KMS-11 (cell line): ENCODE results near the gene SPOCK2.

Experiments used
- H2AFZ ChIP-seq: fragments of 200-600 bp; sonication (generic); 2 replicates; pipeline ENCODE4 v1.6.1; 2016; ENCODE audit warnings: antibody characterized with exemption, mixed run types, low read depth
- H3K27ac ChIP-seq: fragments of 200-600 bp; sonication (generic); 2 replicates; pipeline ENCODE4 v1.6.1; 2016; ENCODE audit warnings: mild to moderate bottlenecking, mixed run types
- H3K27me3 ChIP-seq: fragments of 200-600 bp; sonication (generic); 2 replicates; pipeline ENCODE4 v1.6.1; 2017; ENCODE audit warnings: mild to moderate bottlenecking, low read depth, mixed run types, moderate library complexity; ENCODE audit not compliant: insufficient read depth
- H3K36me3 ChIP-seq: fragments of 200-600 bp; sonication (generic); 2 replicates; pipeline ENCODE4 v1.6.1; 2017; ENCODE audit warnings: mild to moderate bottlenecking, mixed run types; ENCODE audit not compliant: insufficient read depth
- H3K4me1 ChIP-seq: fragments of 200-600 bp; sonication (generic); 2 replicates; pipeline ENCODE4 v1.6.1; 2016; ENCODE audit warnings: mild to moderate bottlenecking, low read depth, mixed run types; ENCODE audit not compliant: poor library complexity, severe bottlenecking
- H3K4me2 ChIP-seq: fragments of 200-600 bp; sonication (generic); 2 replicates; pipeline ENCODE4 v1.7.0; 2016; ENCODE audit warnings: mild to moderate bottlenecking, mixed run types
- H3K4me3 ChIP-seq: fragments of 200-600 bp; sonication (generic); IDR thresholded peaks from 2 replicates; pipeline ENCODE4 v1.6.1; 2017; ENCODE audit warnings: low read depth, low read length, mixed read lengths; ENCODE audit not compliant: insufficient read depth
- H3K79me2 ChIP-seq: fragments of 200-600 bp; sonication (generic); 2 replicates; pipeline ENCODE4 v1.6.1; 2016; ENCODE audit warnings: low read depth, mixed run types; ENCODE audit not compliant: insufficient read depth
- H3K9ac ChIP-seq: fragments of 200-600 bp; sonication (generic); 2 replicates; pipeline ENCODE4 v1.6.1; 2016; ENCODE audit warnings: mild to moderate bottlenecking, mixed run types
- H4K20me1 ChIP-seq: fragments of 200-600 bp; sonication (generic); 2 replicates; pipeline ENCODE4 v1.6.1; 2016; ENCODE audit warnings: mild to moderate bottlenecking, mixed run types; ENCODE audit not compliant: insufficient read depth
- CTCF ChIP-seq: fragments of 200-600 bp; sonication (generic); conservative IDR thresholded peaks from 2 replicates; pipeline ENCODE4 v1.6.1; 2017; ENCODE audit warnings: low read depth, mild to moderate bottlenecking, antibody characterized with exemption, low read length, moderate library complexity, mixed read lengths

Gene SPOCK2

GRCh38 chr10:72122221-72122620 lies 33.9 kb upstream of the SPOCK2 start:
- H3K79me2 ChIP-seq = no peaks in the 10 kb centered on the region
- H3K27ac ChIP-seq = no peak overlapping the region
- H3K4me1 ChIP-seq = peaks cover 7% of the 10 kb centered on the region
- no peaks in the 10 kb centered on the region for H3K36me3 ChIP-seq
- no peaks in the 10 kb centered on the region for H4K20me1 ChIP-seq
- TF ChIP-seq CTCF = no peak
- no peak overlapping the region for H3K9ac ChIP-seq
- no peak overlapping the region for H2AFZ ChIP-seq
- no peak overlapping the region for H3K4me2 ChIP-seq
- H3K4me3 ChIP-seq = no peak overlapping the region
- H3K27me3 ChIP-seq = no peaks in the 10 kb centered on the region

- Histone ChIP-seq H3K27ac (no peak overlapping the region), H3K27me3 (no peaks in the 10 kb centered on the region), H3K4me3 (no peak overlapping the region), H3K79me2 (no peaks in the 10 kb centered on the region), H3K36me3 (no peaks in the 10 kb centered on the region), H2AFZ (no peak overlapping the region), H3K9ac (no peak overlapping the region), H3K4me2 (no peak overlapping the region), H4K20me1 (no peaks in the 10 kb centered on the region), H3K4me1 (peaks cover 3% of the 10 kb centered on the region)
- TF ChIP-seq CTCF = no peak
Observed at GRCh38 chr10:72121389-72121788, 33.0 kb upstream of the SPOCK2 start.

DNA sequence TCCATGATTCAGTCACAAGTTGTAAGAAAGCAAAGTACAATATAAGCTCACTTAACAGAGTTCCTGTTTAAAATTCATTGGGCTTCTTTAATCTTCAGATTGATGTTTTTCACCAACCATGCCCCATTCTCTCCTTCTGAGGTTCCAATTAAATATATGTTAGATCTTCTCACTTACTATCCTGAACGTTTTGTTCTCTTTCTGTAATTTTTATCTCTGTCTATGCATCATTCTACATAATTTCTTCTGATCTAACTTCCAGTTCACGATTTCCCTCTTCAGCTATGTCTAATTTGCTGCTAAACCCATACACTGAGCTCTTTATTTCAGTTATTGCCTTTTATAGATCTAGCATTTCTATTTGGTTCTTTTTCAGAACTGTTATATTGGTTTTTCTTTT lies 28.0 kb upstream of the SPOCK2 start:
- no peaks in the 10 kb centered on the region for H3K4me1 ChIP-seq
- H3K27me3 ChIP-seq = no peaks in the 10 kb centered on the region
- H3K4me3 ChIP-seq = no peak overlapping the region
- no peak overlapping the region for H2AFZ ChIP-seq
- H3K27ac ChIP-seq = no peak overlapping the region
- no peaks in the 10 kb centered on the region for H3K36me3 ChIP-seq
- no peak overlapping the region for H3K4me2 ChIP-seq
- no peak for TF ChIP-seq CTCF
- no peaks in the 10 kb centered on the region for H4K20me1 ChIP-seq
- H3K79me2 ChIP-seq = no peaks in the 10 kb centered on the region
- no peak overlapping the region for H3K9ac ChIP-seq

GRCh38 chr10:72114706-72115450 lies 26.5 kb upstream of the SPOCK2 start:
- H3K79me2 ChIP-seq = no peaks in the 10 kb centered on the region
- peaks cover 3% of the 10 kb centered on the region for H3K4me1 ChIP-seq
- H3K36me3 ChIP-seq = no peaks in the 10 kb centered on the region

More at GRCh38 chr10:72114706-72115450, 26.5 kb upstream of the SPOCK2 start:
- Histone ChIP-seq H2AFZ (no peak overlapping the region), H3K4me2 (no peak overlapping the region), H3K9ac (no peak overlapping the region), H4K20me1 (no peaks in the 10 kb centered on the region), H3K27ac (no peak overlapping the region), H3K27me3 (no peaks in the 10 kb centered on the region), H3K4me3 (no peak overlapping the region)
- TF ChIP-seq CTCF = no peak
